B cell (primary cell): ENCODE results near the gene COX10. TPM values are rescaled to one million over a fixed set of nuclear protein-coding genes. Genes with fewer than 3 reads are reported as not detected.

Experiments
- ATAC-seq: fragments of 200-7000 bp; cut with Tn5 transposase; one replicate; pipeline ENCODE4 v1.10.0; 2021; ENCODE audit warnings: low read depth, mild to moderate bottlenecking, moderate number of reproducible peaks, moderate library complexity
- CTCF ChIA-PET: fragments of 350-600 bp; sonication (Branson Sonifier 250); formaldehyde crosslinking; loops from one replicate; lab custom pipeline; 2021; ENCODE audit warnings: antibody characterized with exemption, inconsistent platforms; lab: Charles Lee
- POLR2A ChIA-PET: fragments of 350-600 bp; sonication (Branson Sonifier 250); formaldehyde crosslinking; loops from one replicate; lab custom pipeline; 2021; ENCODE audit warnings: antibody characterized with exemption; lab: Charles Lee
- DNase-seq: peaks from one replicate; pipeline ENCODE4 v3.0.0; 2013
- H2AFZ ChIP-seq: 2 replicates; pipeline ENCODE4 v1.6.1; 2012; ENCODE audit warnings: mild to moderate bottlenecking, low read depth, low read length; ENCODE audit not compliant: insufficient read depth, poor library complexity, severe bottlenecking
- H3K27ac ChIP-seq, 2 donors: 1 replicate in 1 of 2; 2 replicates in 1 of 2; pipeline ENCODE4 v1.5.1; 2012 to 2013; ENCODE audit warnings: low read length in 2 of 2, mild to moderate bottlenecking in 2 of 2, moderate library complexity in 1 of 2
- H3K27me3 ChIP-seq, 4 experiments: fragments of 200-600 bp in 1 of 4; sonication (generic) in 1 of 4; replicated peaks in 1 of 4; 1 replicate in 2 of 4; 2 replicates in 2 of 4; pipeline versions ENCODE4 v1.6.1 to v1.7.0; 2013 to 2016; ENCODE audit warnings: low read length in 3 of 4, mild to moderate bottlenecking in 2 of 4, mixed read lengths in 1 of 4, moderate library complexity in 1 of 4; ENCODE audit not compliant: insufficient read depth in 4 of 4, control insufficient read depth in 3 of 4; ENCODE audit errors: control extremely low read depth in 1 of 4
- H3K36me3 ChIP-seq, 2 experiments: replicated peaks in 1 of 2; 1 replicate in 1 of 2; 2 replicates in 1 of 2; pipeline versions ENCODE4 v1.6.1 to v1.7.1; 2013; ENCODE audit warnings: low read length in 1 of 2; ENCODE audit not compliant: insufficient read depth in 2 of 2, control insufficient read depth in 1 of 2; ENCODE audit errors: control extremely low read depth in 1 of 2, extremely low read depth in 1 of 2
- H3K4me1 ChIP-seq, 2 donors: fragments of 200-600 bp in 1 of 2; sonication (generic) in 1 of 2; 1 replicate in 1 of 2; 2 replicates in 1 of 2; pipeline versions ENCODE4 v1.5.1 to v1.6.1; 2013 to 2017; ENCODE audit warnings: low read length in 2 of 2; ENCODE audit not compliant: control insufficient read depth in 2 of 2, insufficient read depth in 2 of 2
- H3K4me2 ChIP-seq: replicated peaks from 2 replicates; pipeline ENCODE3; 2012; ENCODE audit warnings: mild to moderate bottlenecking, low read depth, low read length; ENCODE audit not compliant: poor library complexity, severe bottlenecking
- H3K4me3 ChIP-seq, 5 experiments: fragments of 200-600 bp in 1 of 5; sonication (generic) in 1 of 5; 1 replicate in 3 of 5; 2 replicates in 2 of 5; pipeline versions ENCODE4 v1.5.1 to v1.7.0; 2011 to 2016; ENCODE audit warnings: low read length in 4 of 5, mild to moderate bottlenecking in 4 of 5, low read depth in 2 of 5, control low read depth in 1 of 5, moderate library complexity in 1 of 5; ENCODE audit not compliant: insufficient read depth in 1 of 5; ENCODE audit errors: control extremely low read depth in 1 of 5, extremely low read depth in 1 of 5
- H3K79me2 ChIP-seq: fragments of 200-600 bp; sonication (generic); one replicate; pipeline ENCODE4 v1.6.0; 2016; ENCODE audit warnings: low read length; ENCODE audit not compliant: control insufficient read depth, insufficient read depth
- H3K9ac ChIP-seq: fragments of 200-600 bp; sonication (generic); 2 replicates; pipeline ENCODE4 v1.6.1; 2017; ENCODE audit warnings: mild to moderate bottlenecking, low read length, moderate library complexity
- H3K9me3 ChIP-seq, 3 donors: one replicate each; pipeline versions ENCODE4 v1.6.1 to v1.7.1; 2013; ENCODE audit warnings: low read length in 2 of 3; ENCODE audit not compliant: control insufficient read depth in 2 of 3, insufficient read depth in 1 of 3; ENCODE audit errors: control extremely low read depth in 1 of 3
- H4K20me1 ChIP-seq: 2 replicates; pipeline ENCODE4 v1.6.0; 2012; ENCODE audit warnings: mild to moderate bottlenecking, low read length; ENCODE audit not compliant: insufficient read depth, control insufficient read depth, poor library complexity, severe bottlenecking
- H3K27ac Mint-ChIP-seq: one replicate; pipeline ENCODE4 v1.8.0; 2021; ENCODE audit warnings: mixed read lengths
- H3K27me3 Mint-ChIP-seq: one replicate; pipeline ENCODE4 v1.8.0; 2021; ENCODE audit warnings: mixed read lengths
- H3K4me1 Mint-ChIP-seq: one replicate; pipeline ENCODE4 v1.8.0; 2021; ENCODE audit warnings: mixed read lengths
- H3K4me3 Mint-ChIP-seq: one replicate; pipeline ENCODE4 v1.8.0; 2021; ENCODE audit warnings: mixed read lengths
- H3K9me3 Mint-ChIP-seq: one replicate; pipeline ENCODE4 v1.8.0; 2022; ENCODE audit warnings: mixed read lengths; ENCODE audit not compliant: insufficient read depth
- CTCF ChIP-seq: fragments of 200-600 bp; IDR thresholded peaks from one replicate; pipeline ENCODE4 v1.8.0; 2022; ENCODE audit warnings: antibody characterized with exemption, mild to moderate bottlenecking
- EZH2 ChIP-seq: IDR thresholded peaks from 2 replicates; pipeline ENCODE4 v1.6.1; 2012; ENCODE audit warnings: borderline replicate concordance, low read depth, mild to moderate bottlenecking, moderate library complexity, low read length; ENCODE audit not compliant: insufficient read depth, poor library complexity, severe bottlenecking
- WGBS: methylation state at CpG from one replicate; pipeline ENCODE4 v1.1.5; 2013; ENCODE audit warnings: missing lambda C conversion rate; ENCODE audit not compliant: insufficient coverage; 5-methylcytosine and 5-hydroxymethylcytosine counted together
- intact Hi-C: fragments of 100-400 bp; cut with micrococcal nuclease; formaldehyde crosslinking; loops from one replicate; pipeline ENCODE4 v1.10.0; 2022
- polyA plus RNA-seq: library from polyadenylated mRNA; depleted of rRNA; stranded (reverse); fragments of >200 nt; gene quantifications from 2 replicates; pipeline ENCODE4 v1.2.3, GENCODE V29; 2012
- total RNA-seq, 2 donors: library from RNA; stranded (reverse); fragments of 120-200 nt in 1 of 2; gene quantifications; 1 replicate in 1 of 2; 2 replicates in 1 of 2; pipeline versions ENCODE4 v1.2.3 to v1.2.4, GENCODE V29; 2013 to 2022

The COX10 gene
- total and polyA plus RNA-seq, 2 donors (not counting 1 experiment from before 2014, with no cell fraction given), result 21.8 to 23.3 TPM

GRCh38 chr17:14143688-14144087, 74.4 kb downstream of the COX10 start:
- 100% methylated on average over 2 of the region's 3 CpGs for WGBS
- ChIA-PET POLR2A (no interaction called here), CTCF (no interaction called here)
- no peak overlapping the region for H2AFZ ChIP-seq
- H3K27me3 Mint-ChIP-seq, result no peaks in the 10 kb centered on the region
- no peak overlapping the region for H3K4me3 ChIP-seq
- ATAC-seq (no peak), DNase-seq (no peak)
- H3K79me2 ChIP-seq, result peaks cover 13% of the 10 kb centered on the region
- peaks cover 8% of the 10 kb centered on the region for H4K20me1 ChIP-seq
- H3K4me2 ChIP-seq, result no peak overlapping the region
- TF ChIP-seq EZH2, result no peak
- TF ChIP-seq CTCF, result no peak
- H3K27ac ChIP-seq, result no peak overlapping the region
- intact Hi-C loops, result no loop called here
- H3K9ac ChIP-seq, result no peak overlapping the region
- no peak overlapping the region for H3K4me3 Mint-ChIP-seq
- H3K27me3 ChIP-seq, result no peaks in the 10 kb centered on the region
- no peaks in the 10 kb centered on the region for H3K4me1 ChIP-seq
- H3K9me3 Mint-ChIP-seq, result no peaks in the 10 kb centered on the region
- no peaks in the 10 kb centered on the region for H3K36me3 ChIP-seq
- no peak overlapping the region for H3K27ac Mint-ChIP-seq
- peaks cover 5% of the 10 kb centered on the region for H3K4me1 Mint-ChIP-seq
- no peaks in the 10 kb centered on the region for H3K9me3 ChIP-seq

- H3K9me3 Mint-ChIP-seq, result no peaks in the 10 kb centered on the region
- no peak overlapping the region for H3K4me2 ChIP-seq
- DNase-seq, result no peak
- no peak overlapping the region for H3K4me3 ChIP-seq
- H3K27ac ChIP-seq, result no peak overlapping the region
- intact Hi-C loops, result no loop called here
- no peaks in the 10 kb centered on the region for H3K27me3 Mint-ChIP-seq
- H3K4me1 ChIP-seq, result no peaks in the 10 kb centered on the region
- no peak overlapping the region for H3K4me3 Mint-ChIP-seq
- peaks cover 5% of the 10 kb centered on the region for H3K4me1 Mint-ChIP-seq
- POLR2A ChIA-PET, result no interaction called here
- WGBS, result no CpG with 5 or more reads among the region's 4 CpGs
- peaks cover 11% of the 10 kb centered on the region for H4K20me1 ChIP-seq
- no peaks in the 10 kb centered on the region for H3K27me3 ChIP-seq
- no peak overlapping the region for H2AFZ ChIP-seq
- TF ChIP-seq EZH2, result no peak
- no peak for TF ChIP-seq CTCF
- H3K27ac Mint-ChIP-seq, result no peak overlapping the region
- H3K79me2 ChIP-seq, result peaks cover 10% of the 10 kb centered on the region
- CTCF ChIA-PET, result no interaction called here
- H3K9ac ChIP-seq, result no peak overlapping the region
- no peaks in the 10 kb centered on the region for H3K9me3 ChIP-seq
- H3K36me3 ChIP-seq, result no peaks in the 10 kb centered on the region
- no peak for ATAC-seq
These were observed 75.2 kb downstream of the COX10 start for GRCh38 chr17:14144508-14144907.
